HEK293 (cell line): Measurements from ENCODE around the gene WDHD1.
"Not testable (repeated sequence)": the region's sequence is repeated elsewhere in the genome, so short reads cannot be mapped to it uniquely, and the experiment has no call there.

ENCODE experiments used
- CTCF ChIA-PET: fragments of 350-600 bp; formaldehyde crosslinking; extraction: SDS; loops from one replicate; lab custom pipeline; 2021; ENCODE audit warnings: antibody characterized with exemption; lab: Yijun Ruan, JAX
- POLR2A ChIA-PET: fragments of 300-600 bp; formaldehyde crosslinking; extraction: SDS; loops from one replicate; lab custom pipeline; 2020; ENCODE audit warnings: antibody characterized with exemption, inconsistent platforms; lab: Yijun Ruan, JAX
- H3K27ac ChIP-seq: fragments of 200-500 bp; sonication (Bioruptor generic); 2 replicates; pipeline ENCODE4 v1.5.1; 2014; ENCODE audit warnings: low read depth, low read length, control low read depth, inconsistent platforms; ENCODE audit errors: extremely low read depth
- H3K36me3 ChIP-seq, 2 experiments: fragments of 200-500 bp in 1 of 2; sonication (Bioruptor generic) in 1 of 2; 1 replicate in 1 of 2; 2 replicates in 1 of 2; pipeline ENCODE4 v1.5.1; 2014 to 2017; ENCODE audit warnings: inconsistent platforms in 2 of 2, low read length in 2 of 2; ENCODE audit not compliant: control insufficient read depth in 2 of 2, insufficient read depth in 1 of 2
- H3K4me1 ChIP-seq: fragments of 200-500 bp; sonication (Bioruptor generic); 2 replicates; pipeline ENCODE4 v1.5.1; 2014; ENCODE audit warnings: mild to moderate bottlenecking, low read length, inconsistent platforms; ENCODE audit not compliant: control insufficient read depth, insufficient read depth
- H3K4me3 ChIP-seq: 2 replicates; pipeline ENCODE4 v1.5.1; 2011; ENCODE audit warnings: low read depth, mild to moderate bottlenecking, control low read depth, low read length, moderate library complexity
- H3K9me3 ChIP-seq: fragments of 200-500 bp; sonication (Bioruptor generic); 2 replicates; pipeline ENCODE4 v1.5.1; 2014; ENCODE audit warnings: low read depth, low read length, inconsistent platforms; ENCODE audit not compliant: control insufficient read depth, insufficient read depth
- GLIS1 ChIP-seq: fragments of 450-650 bp; formaldehyde crosslinking; IDR thresholded peaks from 2 replicates; pipeline ENCODE4 v1.5.1; 2016; ENCODE audit warnings: missing biosample characterization, missing genetic modification characterization
- SP3 ChIP-seq: fragments of 450-650 bp; formaldehyde crosslinking; IDR thresholded peaks from 2 replicates; pipeline ENCODE4 v1.5.1; 2016; ENCODE audit warnings: missing biosample characterization, missing genetic modification characterization
- TSHZ1 ChIP-seq: fragments of 450-650 bp; formaldehyde crosslinking; IDR thresholded peaks from 2 replicates; pipeline ENCODE4 v1.5.1; 2016; ENCODE audit warnings: missing biosample characterization, missing genetic modification characterization, borderline replicate concordance
- ZBTB8A ChIP-seq: fragments of 450-650 bp; formaldehyde crosslinking; IDR thresholded peaks from 2 replicates; pipeline ENCODE4 v1.5.1; 2016; ENCODE audit warnings: missing biosample characterization, missing genetic modification characterization
- ZFP3 ChIP-seq: fragments of 450-650 bp; formaldehyde crosslinking; IDR thresholded peaks from 2 replicates; pipeline ENCODE4 v1.5.1; 2016; ENCODE audit warnings: low read depth, missing biosample characterization, missing genetic modification characterization
- ZFP41 ChIP-seq: fragments of 450-650 bp; formaldehyde crosslinking; IDR thresholded peaks from 2 replicates; pipeline ENCODE4 v1.5.1; 2016; ENCODE audit warnings: missing biosample characterization, missing genetic modification characterization, borderline replicate concordance
- ZNF169 ChIP-seq: fragments of 450-650 bp; formaldehyde crosslinking; IDR thresholded peaks from 2 replicates; pipeline ENCODE4 v1.5.1; 2016; ENCODE audit warnings: missing biosample characterization, missing genetic modification characterization
- ZNF175 ChIP-seq: fragments of 450-650 bp; formaldehyde crosslinking; IDR thresholded peaks from 2 replicates; pipeline ENCODE4 v1.5.1; 2016; ENCODE audit warnings: missing biosample characterization, missing genetic modification characterization
- ZNF214 ChIP-seq: fragments of 450-650 bp; formaldehyde crosslinking; IDR thresholded peaks from 2 replicates; pipeline ENCODE4 v1.5.1; 2017; ENCODE audit warnings: missing biosample characterization, mild to moderate bottlenecking, missing genetic modification characterization, borderline replicate concordance
- ZNF354C ChIP-seq: fragments of 450-650 bp; formaldehyde crosslinking; IDR thresholded peaks from 2 replicates; pipeline ENCODE4 v1.5.1; 2016; ENCODE audit warnings: missing biosample characterization, missing genetic modification characterization, low read depth, borderline replicate concordance
- ZNF510 ChIP-seq: fragments of 450-650 bp; formaldehyde crosslinking; IDR thresholded peaks from 2 replicates; pipeline ENCODE4 v1.5.1; 2018; ENCODE audit warnings: mild to moderate bottlenecking, missing genetic modification characterization, missing biosample characterization; ENCODE audit not compliant: insufficient replicate concordance
- ZNF658 ChIP-seq: fragments of 450-650 bp; formaldehyde crosslinking; IDR thresholded peaks from 2 replicates; pipeline ENCODE4; 2016; ENCODE audit warnings: missing biosample characterization, missing genetic modification characterization
- ZNF707 ChIP-seq: fragments of 450-650 bp; formaldehyde crosslinking; IDR thresholded peaks from 2 replicates; pipeline ENCODE4 v1.5.1; 2016; ENCODE audit warnings: missing biosample characterization, missing genetic modification characterization
- ZSCAN4 ChIP-seq: fragments of 450-650 bp; formaldehyde crosslinking; IDR thresholded peaks from 2 replicates; pipeline ENCODE4 v1.5.1; 2017; ENCODE audit warnings: missing biosample characterization, missing genetic modification characterization
- TF ChIP-seq, protein P1 (sequence below): fragments of 450-650 bp; formaldehyde crosslinking; IDR thresholded peaks from 2 replicates; pipeline ENCODE4 v1.5.1; 2017; ENCODE audit warnings: missing biosample characterization, mild to moderate bottlenecking, missing genetic modification characterization, moderate library complexity

WDHD1 gene

GRCh38 chr14:55025948-55026347 is 951 bp downstream of the WDHD1 start:
- Histone ChIP-seq H3K9me3 (no peaks in the 10 kb centered on the region), H3K36me3 (peaks cover 12 to 20% of the 10 kb centered on the region in 2 experiments; a peak in 2 of 3 replicates), H3K4me1 (peaks cover 19% of the 10 kb centered on the region), H3K27ac (no peak overlapping the region), H3K4me3 (peak overlapping the region; percentile 99)
- POLR2A ChIA-PET: interaction anchor here (1.8 to 3.6 kb wide), 3 partner anchors 11 to 26 kb away, joined by 5 to 47 read pairs (median 11); partner anchors contain the start of gene MAPK1IP1L
- CTCF ChIA-PET: no interaction called here
- TF ChIP-seq, protein P1, sequence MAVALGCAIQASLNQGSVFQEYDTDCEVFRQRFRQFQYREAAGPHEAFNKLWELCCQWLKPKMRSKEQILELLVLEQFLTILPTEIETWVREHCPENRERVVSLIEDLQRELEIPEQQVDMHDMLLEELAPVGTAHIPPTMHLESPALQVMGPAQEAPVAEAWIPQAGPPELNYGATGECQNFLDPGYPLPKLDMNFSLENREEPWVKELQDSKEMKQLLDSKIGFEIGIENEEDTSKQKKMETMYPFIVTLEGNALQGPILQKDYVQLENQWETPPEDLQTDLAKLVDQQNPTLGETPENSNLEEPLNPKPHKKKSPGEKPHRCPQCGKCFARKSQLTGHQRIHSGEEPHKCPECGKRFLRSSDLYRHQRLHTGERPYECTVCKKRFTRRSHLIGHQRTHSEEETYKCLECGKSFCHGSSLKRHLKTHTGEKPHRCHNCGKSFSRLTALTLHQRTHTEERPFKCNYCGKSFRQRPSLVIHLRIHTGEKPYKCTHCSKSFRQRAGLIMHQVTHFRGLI (tag by site-specific recombination): no peak
- no peak for TF ChIP-seq ZNF354C (tag by site-specific recombination)

DNA sequence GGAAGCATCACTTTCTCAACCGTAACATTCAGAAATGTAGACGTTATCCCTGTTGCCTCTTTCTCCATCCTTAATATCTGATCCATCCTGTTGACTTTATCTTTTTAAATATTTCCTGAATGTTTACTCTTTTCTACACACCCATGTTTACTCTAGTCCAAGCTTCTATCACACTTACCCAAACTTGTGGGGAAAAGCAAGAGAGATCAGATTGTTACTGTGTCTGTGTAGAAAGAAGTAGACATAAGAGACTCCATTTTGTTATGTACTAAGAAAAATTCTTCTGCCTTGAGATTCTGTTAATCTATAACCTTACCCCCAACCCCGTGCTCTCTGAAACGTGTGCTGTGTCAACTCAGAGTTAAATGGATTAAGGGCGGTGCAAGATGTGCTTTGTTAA is 2.5 kb downstream of the WDHD1 start:
- H3K4me1 ChIP-seq, H3K9me3 ChIP-seq, H3K4me3 ChIP-seq, H3K27ac ChIP-seq, POLR2A ChIA-PET, CTCF ChIA-PET: not testable (repeated sequence)
- peaks cover 14 to 27% of the 10 kb centered on the region in 2 experiments; a peak in 2 of 3 replicates for H3K36me3 ChIP-seq

GRCh38 chr14:55019968-55020554 is 6.8 kb downstream of the WDHD1 start:
- TF ChIP-seq SP3 (tag by site-specific recombination): no peak
- no peak for TF ChIP-seq TSHZ1 (tag by site-specific recombination)
- no peak for TF ChIP-seq ZNF510
- TF ChIP-seq ZNF175 (tag by site-specific recombination): no peak
- no peak for TF ChIP-seq ZSCAN4 (tag by site-specific recombination)
- no peak for TF ChIP-seq ZNF169 (tag by site-specific recombination)
- TF ChIP-seq ZNF707 (tag by site-specific recombination): no peak
- TF ChIP-seq GLIS1 (tag by site-specific recombination): no peak
- no peak for TF ChIP-seq ZNF658
- no peak for TF ChIP-seq ZFP41 (tag by site-specific recombination)
- TF ChIP-seq ZBTB8A (tag by site-specific recombination): no peak
- TF ChIP-seq ZNF214 (tag by site-specific recombination): no peak
- no peak for TF ChIP-seq ZFP3
- Histone ChIP-seq H3K4me3 (no peak overlapping the region), H3K36me3 (peaks cover 27 to 34% of the 10 kb centered on the region in 2 experiments), H3K9me3 (no peaks in the 10 kb centered on the region), H3K4me1 (no peaks in the 10 kb centered on the region), H3K27ac (no peak overlapping the region)
- ChIA-PET POLR2A (interaction anchor here (0.6 kb wide), 1 partner anchor 1680 kb away, joined by 4 read pairs; no protein-coding TSS in a partner anchor), CTCF (interaction anchor here (0.7 kb wide), 1 partner anchor 31 kb away, joined by 3 read pairs; the partner anchor contains the start of gene MAPK1IP1L)
